GM12878 (cell line): ENCODE results near the gene PIGZ. TPM values are rescaled to one million over a fixed set of nuclear protein-coding genes. Genes with fewer than 3 reads are reported as not detected.

ENCODE experiments used
- ATF7 ChIP-seq: fragments of 450-650 bp; IDR thresholded peaks from 2 replicates; pipeline ENCODE4 v1.6.1; 2016; ENCODE audit warnings: low read depth, mild to moderate bottlenecking
- BCL3 ChIP-seq: IDR thresholded peaks from 2 replicates; pipeline ENCODE4 v1.6.1; 2011; ENCODE audit warnings: borderline replicate concordance, low read depth, mild to moderate bottlenecking, moderate library complexity, low read length; ENCODE audit not compliant: insufficient read depth, poor library complexity, severe bottlenecking
- GATAD2B ChIP-seq: fragments of 450-650 bp; conservative IDR thresholded peaks from 2 replicates; pipeline ENCODE4 v1.6.1; 2017; ENCODE audit warnings: low read depth, mild to moderate bottlenecking, moderate library complexity
- NFYB ChIP-seq: IDR thresholded peaks from 2 replicates; pipeline ENCODE4 v1.6.1; 2011; ENCODE audit warnings: low read depth, mild to moderate bottlenecking, low read length, improper control_type of control experiment, moderate library complexity; ENCODE audit not compliant: insufficient read depth
- NR2C2 ChIP-seq: IDR thresholded peaks from 2 replicates; pipeline ENCODE4 v1.6.1; 2011; ENCODE audit warnings: borderline replicate concordance, low read depth; ENCODE audit not compliant: control insufficient read depth, insufficient read length
- PBX3 ChIP-seq: IDR thresholded peaks from 2 replicates; pipeline ENCODE4 v1.6.1; 2011; ENCODE audit warnings: mild to moderate bottlenecking, low read depth, low read length, moderate library complexity; ENCODE audit not compliant: insufficient replicate concordance
- POLR2A ChIP-seq: IDR thresholded peaks from 2 replicates; pipeline ENCODE4 v1.6.1; 2011; ENCODE audit warnings: low read depth, mild to moderate bottlenecking, low read length
- RCOR1 ChIP-seq: conservative IDR thresholded peaks from 2 replicates; pipeline ENCODE4 v1.6.1; 2012; ENCODE audit warnings: low read depth, low read length, improper control_type of control experiment
- SKIL ChIP-seq: fragments of 450-650 bp; IDR thresholded peaks from 2 replicates; pipeline ENCODE4 v1.6.1; 2017; ENCODE audit warnings: mild to moderate bottlenecking, low read depth, inconsistent platforms; ENCODE audit not compliant: poor library complexity, severe bottlenecking
- SMAD1 ChIP-seq: fragments of 450-650 bp; IDR thresholded peaks from 2 replicates; pipeline ENCODE4 v1.6.1; 2018; ENCODE audit warnings: mild to moderate bottlenecking, low read depth; ENCODE audit not compliant: partially characterized antibody
- SUPT20H ChIP-seq: IDR thresholded peaks from 2 replicates; pipeline ENCODE4 v1.6.1; 2011; ENCODE audit warnings: low read depth, mild to moderate bottlenecking, low read length, moderate library complexity, borderline replicate concordance; ENCODE audit not compliant: control insufficient read depth
- ZBTB11 ChIP-seq: fragments of 450-650 bp; formaldehyde crosslinking; IDR thresholded peaks from 2 replicates; pipeline ENCODE4 v1.5.0; 2022; ENCODE audit warnings: mild to moderate bottlenecking, missing genetic modification characterization
- ZNF207 ChIP-seq: fragments of 450-650 bp; IDR thresholded peaks from 2 replicates; pipeline ENCODE4 v1.6.1; 2014; ENCODE audit warnings: antibody characterized with exemption, mild to moderate bottlenecking, borderline replicate concordance
- polyA plus RNA-seq, 11 experiments: library from polyadenylated mRNA; depleted of rRNA in 4 of 11; unstranded in 6 of 11; stranded (reverse) in 5 of 11; fragments of >200 nt; fragmentation: Nextera tagmentation in 4 of 11; fragmentation: Illumina TruSeq in 1 of 11; extraction: Ambion mirVana in 4 of 11; extraction: Trizol in 1 of 11; gene quantifications; 1 replicate in 1 of 11; 2 replicates in 10 of 11; pipeline versions ENCODE4 v1.2.1 to v1.2.3, GENCODE V29; 2011 to 2016; ENCODE audit warnings: inconsistent platforms in 2 of 11, missing spikeins in 2 of 11, low read depth in 1 of 11
- total RNA-seq, 4 experiments: library from RNA; depleted of rRNA in 3 of 4; stranded (reverse); fragments of >200 nt in 3 of 4; fragmentation: Illumina TruSeq in 1 of 4; extraction: Trizol in 1 of 4; gene quantifications; 2 replicates each; pipeline versions ENCODE4 v1.2.1 to v1.2.3, GENCODE V29; 2013 to 2021

Gene PIGZ
- total and polyA plus RNA-seq, 10 of the 15 experiments (the other 5 are each of a cell fraction or from before 2014, with no cell fraction given): 0.06 to 1.2 (median 0.64) TPM

- TF ChIP-seq BCL3 (no peak), SUPT20H (no peak), SMAD1 (no peak), PBX3 (no peak), NFYB (0 out of 2 replicates have a peak, but pooled peaks have one; percentile 24), GATAD2B (no peak), ZNF207 (no peak), NR2C2 (no peak), RCOR1 (no peak), SKIL (no peak), ATF7 (no peak), POLR2A (peak; percentile 6; the same call in 1 of the 2 replicates), ZBTB11 (CRISPR knock-in tag) (no peak)
Observed at GRCh38 chr3:197003461-197004385, 35.1 kb upstream of the PIGZ start (continued).
